Activated naive CD4-positive, alpha-beta T cell treated with anti-CD3 and anti-CD28 coated beads for 36 hours (primary cell): ENCODE measurements around the gene PTP4A2. TPM values are rescaled to one million over a fixed set of nuclear protein-coding genes. Genes with fewer than 3 reads are reported as not detected.

Experiments used
- CTCF ChIA-PET: fragments of 350-600 bp; sonication (Branson Sonifier 250); formaldehyde crosslinking; loops from one replicate; lab custom pipeline; 2021; ENCODE audit warnings: antibody characterized with exemption; lab: Charles Lee
- DNase-seq: peaks from one replicate; pipeline ENCODE4 v3.0.0-alpha.2; 2020
- H3K27ac Mint-ChIP-seq: one replicate; pipeline ENCODE4 v1.8.0; 2021; ENCODE audit warnings: mild to moderate bottlenecking, mixed read lengths
- H3K27me3 Mint-ChIP-seq: one replicate; pipeline ENCODE4 v1.8.0; 2021; ENCODE audit warnings: low read depth, mixed read lengths
- H3K36me3 Mint-ChIP-seq: one replicate; pipeline ENCODE4 v1.8.0; 2021; ENCODE audit warnings: low read depth, mixed read lengths
- H3K4me1 Mint-ChIP-seq: one replicate; pipeline ENCODE4 v1.8.0; 2021; ENCODE audit warnings: low read depth, mixed read lengths
- H3K4me3 Mint-ChIP-seq: one replicate; pipeline ENCODE4 v1.8.0; 2021; ENCODE audit warnings: mild to moderate bottlenecking, moderate library complexity, mixed read lengths
- H3K9me3 Mint-ChIP-seq: one replicate; pipeline ENCODE4 v1.8.0; 2021; ENCODE audit warnings: mixed read lengths
- intact Hi-C: fragments of 100-400 bp; cut with micrococcal nuclease; formaldehyde crosslinking; loops from one replicate; pipeline ENCODE4 v1.15.1; 2023
- total RNA-seq, 2 experiments: library from RNA; stranded (reverse); gene quantifications; one replicate each; pipeline ENCODE4 v1.2.3, GENCODE V29; 2021

The PTP4A2 gene
- total RNA-seq, 2 experiments from 2014 or later = 240 to 263 TPM

GRCh38 chr1:31880957-31881687 is 57.0 kb downstream of the PTP4A2 start:
- CTCF ChIA-PET = interaction anchor here (0.6 kb wide), 2 partner anchors 32 to 57 kb away, joined by 3 read pairs; partner anchors contain the start of gene PTP4A2
- H3K4me1 Mint-ChIP-seq = peaks cover 15% of the 10 kb centered on the region
- H3K27ac Mint-ChIP-seq = no peak overlapping the region
- DNase-seq = no peak
- no peak overlapping the region for H3K4me3 Mint-ChIP-seq
- no peaks in the 10 kb centered on the region for H3K9me3 Mint-ChIP-seq
- intact Hi-C loops = no loop called here
- no peaks in the 10 kb centered on the region for H3K36me3 Mint-ChIP-seq
- no peaks in the 10 kb centered on the region for H3K27me3 Mint-ChIP-seq

- CTCF ChIA-PET = interaction anchor here (0.6 to 1.3 kb wide), 5 partner anchors 14 to 65 kb away, joined by 3 read pairs; partner anchors contain the start of gene PTP4A2
- Mint-ChIP-seq H3K27ac (no peak overlapping the region), H3K4me3 (no peak overlapping the region), H3K36me3 (no peaks in the 10 kb centered on the region), H3K4me1 (peaks cover 15% of the 10 kb centered on the region), H3K27me3 (no peaks in the 10 kb centered on the region), H3K9me3 (no peaks in the 10 kb centered on the region)
- no peak for DNase-seq
- intact Hi-C loops = no loop called here
Observed at GRCh38 chr1:31879981-31880608, 58.1 kb downstream of the PTP4A2 start.

DNA sequence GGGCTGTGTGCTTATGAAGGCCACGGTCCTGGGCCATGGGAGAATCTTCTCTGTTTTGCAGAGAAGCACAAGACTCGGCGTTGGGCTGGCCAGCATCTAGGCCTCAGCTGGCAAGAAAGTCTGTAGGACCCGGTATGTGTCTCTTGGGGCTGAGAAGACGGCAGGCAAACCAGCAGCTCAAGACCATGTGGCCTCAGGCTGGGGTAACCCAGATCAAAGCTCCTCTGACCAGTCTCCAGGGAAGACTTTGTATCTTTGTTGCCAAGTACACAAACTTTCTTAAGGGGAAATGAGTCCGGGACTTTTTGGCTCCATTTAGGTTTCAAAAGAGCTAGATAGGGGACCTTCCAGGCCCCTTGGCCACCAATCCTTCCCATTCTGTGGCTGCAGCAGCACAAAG is 60.1 kb downstream of the PTP4A2 start:
- Mint-ChIP-seq H3K36me3 (peaks cover 1% of the 10 kb centered on the region), H3K27me3 (no peaks in the 10 kb centered on the region)
- CTCF ChIA-PET = interaction anchor here (1.4 kb wide), 1 partner anchor 14 kb away, joined by 3 read pairs; no protein-coding TSS in a partner anchor

DNA sequence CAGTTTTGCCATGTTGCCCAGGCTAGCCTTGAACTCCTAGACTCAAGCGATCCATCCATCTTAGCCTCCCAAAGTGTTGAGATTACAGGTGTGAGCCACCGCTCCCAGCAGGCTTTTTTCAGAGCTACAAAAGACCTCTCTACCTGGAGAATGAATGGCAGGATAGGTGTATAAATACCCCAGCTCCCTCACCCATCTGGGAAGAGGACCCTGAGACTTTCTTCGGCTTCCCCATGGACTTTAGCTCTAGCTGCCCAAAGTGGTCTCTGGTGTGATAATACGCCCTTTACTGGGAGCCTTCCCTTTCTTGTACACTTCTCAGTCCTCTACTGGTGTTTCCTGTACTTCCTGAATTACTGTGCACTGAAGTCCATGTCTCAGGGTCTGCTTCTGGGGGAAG is 60.6 kb downstream of the PTP4A2 start:
- CTCF ChIA-PET = interaction anchor here (0.6 to 1.4 kb wide), 3 partner anchors 15 to 587 kb away, joined by 3 to 5 read pairs (median 3); no protein-coding TSS in a partner anchor
- H3K4me1 Mint-ChIP-seq = peaks cover 24% of the 10 kb centered on the region
- intact Hi-C loops = no loop called here
- H3K4me3 Mint-ChIP-seq = no peak overlapping the region
- H3K9me3 Mint-ChIP-seq = peaks cover 3% of the 10 kb centered on the region
- DNase-seq = no peak
- no peaks in the 10 kb centered on the region for H3K27me3 Mint-ChIP-seq
- H3K27ac Mint-ChIP-seq = no peak overlapping the region
- H3K36me3 Mint-ChIP-seq = peaks cover 4% of the 10 kb centered on the region

More for the DNA sequence above, 60.1 kb downstream of the PTP4A2 start:
- H3K4me3 Mint-ChIP-seq = no peak overlapping the region
- peaks cover under 1% of the 10 kb centered on the region for H3K9me3 Mint-ChIP-seq
- peaks cover 19% of the 10 kb centered on the region for H3K4me1 Mint-ChIP-seq
- no peak for DNase-seq
- intact Hi-C loops = no loop called here
- H3K27ac Mint-ChIP-seq = no peak overlapping the region

DNA sequence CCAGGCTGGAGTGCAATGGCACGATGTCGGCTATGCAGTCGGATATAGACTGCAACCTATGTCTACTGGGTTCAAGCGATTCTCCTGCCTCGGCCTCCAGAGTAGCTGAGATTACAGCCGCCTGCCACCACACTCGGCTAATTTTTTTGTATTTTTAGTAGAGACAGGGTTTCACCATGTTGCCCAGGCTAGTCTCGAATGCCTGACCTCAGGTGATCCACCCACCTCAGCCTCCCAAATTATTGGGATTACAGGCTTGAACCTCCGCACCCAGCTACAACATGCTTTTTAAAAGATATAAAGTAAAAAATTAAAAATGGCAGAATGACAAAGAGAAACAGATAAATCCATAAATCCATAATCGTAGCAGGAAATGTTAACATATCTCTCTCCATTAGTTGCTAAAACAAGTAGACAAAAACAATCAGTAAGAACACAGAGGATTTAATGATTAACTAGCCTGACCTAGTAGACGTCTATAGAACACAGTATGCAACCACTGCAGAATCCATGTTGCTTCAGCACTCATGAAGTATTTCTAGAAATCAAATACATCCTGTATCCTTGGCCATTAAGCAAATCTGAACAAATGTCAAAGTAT is 62.4 kb downstream of the PTP4A2 start:
- H3K36me3 Mint-ChIP-seq = peaks cover 4% of the 10 kb centered on the region
- no peak overlapping the region for H3K4me3 Mint-ChIP-seq
- peaks cover 3% of the 10 kb centered on the region for H3K9me3 Mint-ChIP-seq
- DNase-seq = no peak
- peaks cover 22% of the 10 kb centered on the region for H3K4me1 Mint-ChIP-seq
- intact Hi-C loops = no loop called here
- CTCF ChIA-PET = no interaction called here
- H3K27ac Mint-ChIP-seq = no peak overlapping the region
- H3K27me3 Mint-ChIP-seq = no peaks in the 10 kb centered on the region

DNA sequence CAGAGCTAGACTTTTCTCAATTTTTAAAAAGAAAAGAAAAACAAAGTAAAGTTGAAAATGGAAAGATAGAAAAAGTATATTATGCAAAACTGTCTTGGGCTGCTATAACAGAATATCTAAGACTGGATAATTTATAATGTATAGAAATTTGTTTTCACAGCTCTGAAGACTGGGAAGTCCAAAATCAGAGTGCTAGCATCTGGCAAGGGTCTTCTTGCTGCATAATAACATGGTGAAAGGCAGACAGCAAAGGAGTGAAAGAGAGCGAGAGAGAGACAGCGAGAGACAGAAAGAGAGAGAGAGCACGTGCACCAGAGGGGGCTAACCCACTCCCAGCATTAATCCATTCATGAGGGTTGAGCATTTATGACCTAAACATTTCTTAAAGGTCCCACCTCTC is 63.2 kb downstream of the PTP4A2 start:
- H3K27me3 Mint-ChIP-seq = no peaks in the 10 kb centered on the region
- peaks cover 4% of the 10 kb centered on the region for H3K36me3 Mint-ChIP-seq
- no peak overlapping the region for H3K4me3 Mint-ChIP-seq
- CTCF ChIA-PET = interaction anchor here (0.6 kb wide), 1 partner anchor 67 kb away, joined by 4 read pairs; no protein-coding TSS in a partner anchor
- no peak overlapping the region for H3K27ac Mint-ChIP-seq
- H3K9me3 Mint-ChIP-seq = peaks cover 3% of the 10 kb centered on the region
- intact Hi-C loops = no loop called here
- H3K4me1 Mint-ChIP-seq = peaks cover 18% of the 10 kb centered on the region
- DNase-seq = no peak

DNA sequence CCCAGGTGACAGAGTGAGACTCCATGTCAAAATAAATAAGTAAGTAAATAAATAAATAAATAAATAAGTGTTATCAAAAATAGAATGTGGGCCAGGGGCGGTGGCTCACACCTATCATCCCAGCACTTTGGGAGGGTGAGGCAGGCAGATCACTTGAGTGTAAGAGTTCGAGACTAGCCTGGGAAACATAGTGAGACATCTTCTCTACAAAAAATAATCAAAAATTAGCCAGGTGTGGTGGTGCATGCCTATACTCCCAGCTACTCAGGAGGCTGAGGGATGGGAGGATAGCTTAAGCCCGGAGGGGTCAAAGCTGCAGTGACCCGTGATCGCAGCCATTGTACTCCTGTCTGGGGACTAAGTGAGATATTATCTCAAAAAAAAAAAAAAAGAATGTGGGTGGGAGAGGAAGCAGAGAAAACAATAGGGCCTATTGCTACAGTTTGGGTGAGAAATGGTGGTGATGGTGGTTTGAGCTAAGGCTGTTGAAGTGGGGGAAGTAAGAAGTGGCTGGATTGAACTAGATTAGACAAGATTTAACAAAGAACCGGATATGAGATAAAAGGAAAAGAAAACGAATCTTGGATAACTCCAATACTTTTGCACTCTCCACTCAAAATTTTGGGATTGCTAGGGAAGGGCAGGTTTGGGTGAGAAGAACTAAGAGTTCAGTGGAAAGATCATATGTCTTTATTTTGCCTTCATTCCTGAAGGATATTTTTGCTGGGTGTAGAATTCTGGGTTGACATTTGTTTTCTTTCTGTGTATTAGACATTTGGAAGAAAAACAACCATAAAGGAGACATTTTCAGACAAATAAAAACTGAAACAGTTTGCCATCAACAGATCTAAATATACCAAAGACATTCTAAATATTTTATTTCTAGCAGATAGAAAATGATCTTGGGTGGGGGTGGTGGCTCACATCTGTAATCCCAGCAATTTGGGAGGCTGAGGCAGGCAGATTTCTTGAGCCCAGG is 65.2 kb downstream of the PTP4A2 start:
- H3K27me3 Mint-ChIP-seq = no peaks in the 10 kb centered on the region
- DNase-seq = no peak
- CTCF ChIA-PET = interaction anchor here (0.6 kb wide), 3 partner anchors 56 to 210 kb away, joined by 3 to 5 read pairs (median 3); no protein-coding TSS in a partner anchor
- intact Hi-C loops = no loop called here
- no peak overlapping the region for H3K4me3 Mint-ChIP-seq
- H3K27ac Mint-ChIP-seq = peak overlapping the region; percentile 25
- peaks cover 3% of the 10 kb centered on the region for H3K9me3 Mint-ChIP-seq
- H3K36me3 Mint-ChIP-seq = peaks cover 4% of the 10 kb centered on the region
- peaks cover 22% of the 10 kb centered on the region for H3K4me1 Mint-ChIP-seq

GRCh38 chr1:31871703-31872102 is 66.5 kb downstream of the PTP4A2 start:
- no peaks in the 10 kb centered on the region for H3K27me3 Mint-ChIP-seq
- no peak for DNase-seq
- CTCF ChIA-PET = interaction anchor here (1.7 kb wide), 1 partner anchor 57 kb away, joined by 4 read pairs; the partner anchor contains the start of gene SPOCD1
- H3K9me3 Mint-ChIP-seq = peaks cover 3% of the 10 kb centered on the region
- H3K4me1 Mint-ChIP-seq = peaks cover 25% of the 10 kb centered on the region
- peaks cover 4% of the 10 kb centered on the region for H3K36me3 Mint-ChIP-seq
- no peak overlapping the region for H3K4me3 Mint-ChIP-seq
- H3K27ac Mint-ChIP-seq = no peak overlapping the region
- intact Hi-C loops = no loop called here

DNA sequence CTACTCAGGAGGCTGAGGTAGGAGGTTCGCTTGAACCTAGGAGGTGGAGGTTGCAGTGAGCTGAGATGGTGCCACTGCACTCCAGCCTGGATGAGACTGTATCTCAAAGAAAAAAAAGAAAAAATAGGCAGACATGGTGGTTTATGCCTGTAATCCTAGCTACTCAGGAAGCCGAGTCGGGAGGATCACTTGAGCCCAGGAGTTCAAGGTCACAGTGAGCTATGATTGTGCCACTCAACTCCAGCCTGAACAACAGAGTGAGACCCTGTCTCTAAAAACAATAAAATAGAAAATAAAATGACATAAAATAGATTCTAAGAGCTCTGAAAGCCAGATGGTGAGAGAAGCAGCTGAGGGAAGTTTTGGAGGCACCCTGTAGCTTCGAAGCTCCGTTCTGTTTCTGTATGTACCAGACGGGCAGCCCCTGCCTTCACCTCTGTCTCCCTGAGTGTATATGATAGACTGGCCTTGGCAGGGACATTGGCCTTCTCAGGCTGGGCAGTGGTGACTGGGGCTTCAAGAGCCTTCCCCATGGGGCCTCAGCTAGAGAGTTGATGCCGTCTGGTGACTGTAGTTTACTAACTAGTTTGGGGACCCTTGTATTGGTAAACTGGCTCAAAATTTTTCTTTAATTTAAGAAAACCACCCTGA is 68.0 kb downstream of the PTP4A2 start:
- CTCF ChIA-PET = no interaction called here
- Mint-ChIP-seq H3K4me1 (peaks cover 22% of the 10 kb centered on the region), H3K27me3 (no peaks in the 10 kb centered on the region), H3K27ac (no peak overlapping the region), H3K9me3 (peaks cover 3% of the 10 kb centered on the region), H3K4me3 (no peak overlapping the region), H3K36me3 (peaks cover 4% of the 10 kb centered on the region)
- DNase-seq = no peak
- intact Hi-C loops = no loop called here

- Mint-ChIP-seq H3K27ac (no peak overlapping the region), H3K9me3 (peaks cover 3% of the 10 kb centered on the region), H3K36me3 (peaks cover 4% of the 10 kb centered on the region), H3K27me3 (no peaks in the 10 kb centered on the region), H3K4me3 (no peak overlapping the region), H3K4me1 (peaks cover 22% of the 10 kb centered on the region)
- intact Hi-C loops = no loop called here
- DNase-seq = no peak
- CTCF ChIA-PET = no interaction called here
Observed at GRCh38 chr1:31869449-31869848, 68.7 kb downstream of the PTP4A2 start.

DNA sequence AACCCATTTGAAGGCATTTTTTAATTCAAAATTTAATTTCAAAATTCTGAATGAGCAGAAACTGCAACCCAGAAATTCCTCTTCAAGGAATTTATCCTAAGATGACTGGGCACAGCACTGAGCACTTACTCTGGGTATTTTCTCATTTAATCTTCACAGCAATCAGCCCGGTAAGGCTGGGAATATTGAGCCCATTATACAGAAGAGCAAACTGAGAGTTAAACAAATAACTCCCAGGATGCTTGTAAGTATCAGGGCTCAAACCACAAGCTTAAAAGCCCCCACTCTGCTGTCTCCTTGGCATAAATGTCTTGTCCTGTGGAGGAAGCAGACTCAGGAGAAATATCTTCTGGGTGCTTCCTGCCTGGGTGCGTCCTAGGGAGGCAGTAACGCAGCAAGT is 69.3 kb downstream of the PTP4A2 start:
- CTCF ChIA-PET = no interaction called here
- Mint-ChIP-seq H3K27ac (no peak overlapping the region), H3K9me3 (peaks cover 3% of the 10 kb centered on the region), H3K4me1 (peaks cover 22% of the 10 kb centered on the region), H3K4me3 (no peak overlapping the region), H3K36me3 (peaks cover 4% of the 10 kb centered on the region), H3K27me3 (no peaks in the 10 kb centered on the region)
- DNase-seq = no peak
- intact Hi-C loops = no loop called here
